Esophagus mucosa (tissue), 1 donor: Measurements from ENCODE around the gene HSPB1. TPM values are rescaled to one million over a fixed set of nuclear protein-coding genes. Genes with fewer than 3 reads are reported as not detected.
"Not testable (repeated sequence)": the region's sequence is repeated elsewhere in the genome, so short reads cannot be mapped to it uniquely, and the experiment has no call there.

Source experiments
- ATAC-seq: fragments of 200-7000 bp; cut with Tn5 transposase; one replicate; pipeline ENCODE4 v1.9.1; 2020
- total RNA-seq: library from RNA; stranded (reverse); gene quantifications from one replicate; pipeline ENCODE4 v1.2.4, GENCODE V29; 2023
- donor health status: DM: yes; HTN: yes; CAD: no.

HSPB1 gene
- total RNA-seq, 1 donor from 2014 or later: 4,957 TPM

DNA sequence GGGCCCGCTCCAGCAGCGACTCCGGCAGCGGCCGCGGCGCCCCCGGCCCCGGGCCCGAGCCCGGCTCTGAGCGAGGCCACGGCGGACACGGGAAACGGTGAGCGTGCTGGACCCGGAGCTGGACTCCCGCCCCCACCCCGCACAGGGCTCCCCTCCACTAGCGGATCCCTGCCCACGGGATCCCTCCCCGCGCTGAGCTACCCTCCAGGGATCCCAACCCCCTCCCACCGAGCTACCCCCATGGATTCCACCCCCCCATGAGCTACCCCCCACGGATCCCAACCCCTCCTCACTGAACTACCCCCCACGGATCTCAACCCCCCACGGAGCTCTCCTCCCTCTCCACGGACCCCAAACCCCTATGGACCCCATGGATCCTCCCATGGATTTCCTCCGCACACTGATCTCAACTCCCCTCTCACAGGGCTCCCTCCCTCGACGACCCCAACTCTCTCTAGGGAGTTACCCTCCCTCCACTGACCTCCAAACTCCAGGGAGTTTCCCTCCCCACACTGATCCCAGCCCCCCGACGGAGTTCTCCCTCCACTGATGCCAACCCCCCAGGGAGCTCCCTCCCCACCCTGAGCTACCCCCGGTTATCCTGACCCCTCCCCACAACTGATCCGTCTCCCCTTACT is 20.6 kb upstream of the HSPB1 start:
- ATAC-seq: peak; percentile 3

GRCh38 chr7:76282344-76283253 is 19.9 kb upstream of the HSPB1 start:
- peak; percentile 32 for ATAC-seq

DNA sequence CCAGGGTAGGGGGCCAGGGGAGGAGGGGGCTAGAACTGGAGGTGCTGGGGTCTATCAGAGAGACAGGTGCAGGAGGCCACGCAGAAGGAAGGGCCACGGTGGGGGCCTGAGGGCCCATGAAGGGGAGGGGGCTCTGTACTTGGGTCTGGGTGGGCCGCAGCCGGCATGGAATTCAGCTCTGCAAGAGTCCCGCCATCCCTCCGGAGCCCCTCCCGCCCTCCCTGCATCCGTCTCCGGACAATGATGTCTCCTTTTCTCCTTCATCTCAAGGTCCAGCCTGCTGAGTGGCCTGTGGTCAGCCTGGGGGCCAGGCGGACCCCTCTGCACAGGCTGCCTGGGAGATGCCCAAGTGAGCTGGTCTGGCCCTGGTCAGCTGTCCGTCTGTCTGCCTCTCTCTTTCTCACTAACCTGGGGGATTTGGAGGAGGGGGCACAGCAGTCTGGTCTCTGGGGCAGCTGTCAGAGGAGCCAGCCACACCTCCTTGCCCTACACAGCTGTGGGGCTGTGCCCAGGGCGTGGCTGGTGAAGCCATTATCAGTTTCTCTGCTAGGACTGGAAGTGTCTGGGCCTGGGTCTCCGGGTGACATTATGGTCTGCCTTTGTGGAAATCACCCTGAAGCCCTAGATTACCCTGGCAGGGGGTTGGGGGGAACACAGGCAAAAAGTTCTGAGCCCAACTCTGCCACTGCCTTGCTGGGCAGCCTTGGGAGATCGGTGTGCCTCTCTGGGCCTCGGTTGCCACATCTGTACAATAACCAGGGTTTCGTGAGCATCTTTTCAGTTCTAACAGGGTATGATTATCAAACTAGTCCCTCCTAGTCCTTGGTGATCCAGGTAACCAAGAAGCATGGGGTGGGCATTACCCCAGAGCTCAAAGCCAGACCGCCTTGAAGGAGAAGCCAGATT is 19.0 kb upstream of the HSPB1 start:
- ATAC-seq: no peak

- no peak for ATAC-seq
Observed at GRCh38 chr7:76285604-76286374, 16.7 kb upstream of the HSPB1 start.

GRCh38 chr7:76286842-76287403 is 15.6 kb upstream of the HSPB1 start:
- no peak for ATAC-seq

GRCh38 chr7:76290847-76291350 is 11.6 kb upstream of the HSPB1 start:
- ATAC-seq: peak; percentile 1

DNA sequence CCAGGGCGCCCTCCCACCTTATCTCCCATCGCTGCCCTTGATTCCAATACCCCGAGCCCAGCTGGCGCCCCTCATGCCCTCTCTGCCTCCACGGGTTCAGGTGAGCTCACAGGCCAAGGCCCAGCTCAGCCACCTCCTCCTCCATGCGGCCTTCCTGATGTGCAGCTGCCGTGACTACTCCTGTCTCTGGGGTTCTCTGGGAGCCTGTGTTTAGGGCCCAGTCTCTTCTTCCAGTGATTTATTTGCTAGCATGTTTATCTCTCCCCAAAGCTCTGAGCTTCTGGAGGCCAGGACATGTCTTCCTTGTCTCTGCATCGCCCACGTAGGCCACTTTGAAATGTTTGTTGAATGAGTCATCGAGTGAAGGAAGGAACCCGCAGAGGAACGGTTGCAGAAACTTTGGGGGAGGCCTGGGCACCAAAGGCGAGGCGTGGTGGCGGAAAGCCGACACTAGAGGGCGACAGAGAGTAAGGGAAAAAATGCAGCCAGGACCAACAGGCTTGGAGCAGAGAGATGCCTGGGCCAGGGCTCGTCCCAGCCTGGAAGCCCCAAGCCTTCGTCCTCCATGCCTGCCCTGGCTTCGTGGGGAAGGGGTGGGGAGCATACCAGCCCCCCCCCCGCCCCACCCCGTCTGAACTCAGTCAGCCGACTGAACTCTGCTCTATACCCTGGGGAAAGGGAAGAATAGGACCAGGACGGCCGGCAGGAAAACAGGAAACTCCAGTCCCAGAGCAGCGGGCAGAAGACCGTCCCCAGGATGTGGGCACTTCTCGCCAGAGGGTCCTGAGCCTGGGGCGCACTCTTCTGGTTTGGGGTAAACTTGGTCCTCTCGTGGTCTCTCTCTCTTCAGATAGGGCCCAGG is 10.9 kb upstream of the HSPB1 start:
- ATAC-seq: peak; percentile 74

DNA sequence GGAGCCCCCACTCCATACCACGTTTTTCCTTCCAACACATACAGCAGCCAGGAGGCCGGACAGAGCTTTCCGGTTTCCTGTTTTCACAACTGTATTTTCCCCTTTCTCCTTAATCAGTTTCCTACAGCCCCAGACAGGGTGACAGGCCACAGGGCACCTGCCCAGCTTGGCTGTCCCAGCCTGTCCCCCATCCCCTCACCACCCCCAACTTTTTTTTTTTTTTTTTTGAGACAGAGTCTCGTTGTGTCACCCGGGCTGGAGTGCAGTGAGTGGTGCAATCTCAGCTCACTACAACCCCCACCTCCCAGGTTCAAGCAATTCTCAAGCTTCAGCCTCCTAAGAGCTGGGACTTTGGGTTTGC is 10.3 kb upstream of the HSPB1 start:
- ATAC-seq: peak; percentile 0

DNA sequence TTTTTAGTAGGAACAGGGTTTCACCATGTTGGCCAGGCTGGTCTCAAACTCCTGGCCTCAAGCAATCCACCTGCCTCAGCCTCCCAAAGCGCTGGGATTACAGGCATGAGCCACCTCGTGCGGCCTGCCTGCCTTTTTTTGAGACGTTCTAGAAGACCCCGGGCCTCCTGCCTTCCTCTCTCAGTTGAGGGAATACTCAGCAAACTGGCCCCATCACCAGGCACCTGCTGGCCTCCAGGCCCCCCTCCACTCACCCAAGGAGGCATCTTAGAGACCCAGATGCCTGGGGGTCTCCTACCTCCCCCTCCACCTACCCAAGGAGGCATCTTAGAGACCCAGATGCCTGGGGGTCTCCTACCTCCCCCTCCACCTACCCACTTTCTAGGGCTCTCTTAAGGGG is 9.6 kb upstream of the HSPB1 start:
- ATAC-seq: not testable (repeated sequence)

DNA sequence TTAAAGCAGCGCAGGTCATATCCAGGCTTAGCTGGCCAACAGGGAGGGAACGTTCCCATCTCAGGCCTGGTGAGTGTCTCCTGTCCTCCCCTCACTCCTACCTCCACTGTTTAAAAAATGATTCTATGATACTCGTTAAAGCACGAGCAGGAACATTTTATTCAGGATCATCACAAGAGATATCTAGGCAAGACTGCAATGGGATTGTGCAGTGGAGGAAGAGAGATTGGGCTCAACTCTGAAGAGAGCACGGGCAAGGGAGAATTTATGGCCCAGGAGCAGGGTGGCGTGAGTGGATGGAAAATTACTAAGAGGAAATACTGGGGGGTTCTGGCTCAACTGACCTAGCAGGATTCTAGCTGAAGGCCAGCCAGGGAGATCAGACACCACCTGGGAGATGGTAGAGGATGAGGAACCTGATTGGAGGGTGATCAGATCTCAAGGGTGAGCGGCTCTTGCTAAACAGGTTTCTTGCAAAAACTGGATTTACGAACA is 9.0 kb upstream of the HSPB1 start:
- peak; percentile 35 for ATAC-seq

GRCh38 chr7:76294344-76295024 is 8.0 kb upstream of the HSPB1 start:
- peak; percentile 68 for ATAC-seq

GRCh38 chr7:76296743-76297740 is 5.4 kb upstream of the HSPB1 start:
- peak; percentile 80 for ATAC-seq

DNA sequence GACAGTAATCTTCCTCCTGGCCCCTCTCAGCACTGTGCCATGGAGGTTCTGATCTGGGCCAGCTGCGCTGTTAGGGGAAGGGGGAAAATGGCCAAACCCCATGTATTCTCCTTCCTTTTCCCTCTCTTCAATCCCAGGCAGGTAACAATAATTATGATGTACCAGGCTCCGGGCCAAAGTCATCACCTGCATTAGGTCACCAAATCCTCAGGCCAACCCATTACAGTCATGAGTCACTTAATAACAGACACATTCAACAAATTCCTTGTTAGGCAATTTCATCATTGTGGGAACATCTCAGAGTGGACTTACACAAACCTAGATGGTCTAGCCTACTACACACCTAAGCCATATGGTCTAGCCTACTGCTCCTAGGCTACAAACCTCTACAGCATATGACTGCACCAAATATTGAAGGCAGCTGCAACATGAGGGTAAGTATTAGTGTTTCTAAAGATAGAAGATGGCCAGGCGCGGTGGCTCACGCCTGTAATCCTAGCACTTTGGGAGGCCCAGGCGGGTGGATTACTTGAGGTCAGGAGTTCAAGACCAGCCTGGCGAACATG is 2.2 kb upstream of the HSPB1 start:
- ATAC-seq: peak; percentile 8

- ATAC-seq: no peak
Observed at GRCh38 chr7:76301000-76301399, 1.5 kb upstream of the HSPB1 start.

DNA sequence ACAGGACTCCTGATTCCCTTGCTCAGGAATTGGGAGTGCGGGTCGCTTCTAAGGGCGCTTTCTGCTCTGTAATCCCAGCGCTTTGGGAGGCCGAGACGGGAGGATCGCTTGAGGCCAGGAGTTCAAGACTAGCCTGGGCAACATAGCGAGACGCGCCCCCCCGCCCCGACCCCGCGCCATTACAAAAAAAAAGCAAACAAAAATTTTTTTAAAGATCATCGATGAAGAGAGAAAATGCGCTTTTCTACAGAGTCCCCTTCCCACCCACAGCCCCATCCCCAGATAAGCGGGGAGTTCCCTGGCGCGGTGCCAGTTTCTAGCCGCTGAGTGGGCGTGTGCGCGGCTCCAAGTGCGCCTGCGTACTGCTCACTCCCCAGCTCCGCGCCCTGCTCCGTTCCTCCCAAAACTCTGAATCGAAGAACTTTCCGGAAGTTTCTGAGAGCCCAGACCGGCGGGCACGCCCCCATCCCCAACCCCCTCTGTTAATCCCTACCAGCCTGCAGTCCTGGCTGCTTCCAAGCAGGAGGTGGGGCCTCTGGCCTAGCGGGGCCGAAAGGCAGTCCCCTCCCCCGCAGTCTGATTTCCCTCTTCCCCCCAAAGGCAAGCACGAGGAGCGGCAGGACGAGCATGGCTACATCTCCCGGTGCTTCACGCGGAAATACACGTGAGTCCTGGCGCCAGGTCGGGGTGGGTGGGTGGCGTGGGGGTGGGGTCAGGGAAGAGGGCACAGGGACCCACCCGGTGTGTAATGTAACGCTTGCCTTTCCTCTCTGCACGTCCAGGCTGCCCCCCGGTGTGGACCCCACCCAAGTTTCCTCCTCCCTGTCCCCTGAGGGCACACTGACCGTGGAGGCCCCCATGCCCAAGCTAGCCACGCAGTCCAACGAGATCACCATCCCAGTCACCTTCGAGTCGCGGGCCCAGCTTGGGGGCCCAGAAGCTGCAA is 1.0 kb downstream of the HSPB1 start:
- ATAC-seq: peak; percentile 27

DNA sequence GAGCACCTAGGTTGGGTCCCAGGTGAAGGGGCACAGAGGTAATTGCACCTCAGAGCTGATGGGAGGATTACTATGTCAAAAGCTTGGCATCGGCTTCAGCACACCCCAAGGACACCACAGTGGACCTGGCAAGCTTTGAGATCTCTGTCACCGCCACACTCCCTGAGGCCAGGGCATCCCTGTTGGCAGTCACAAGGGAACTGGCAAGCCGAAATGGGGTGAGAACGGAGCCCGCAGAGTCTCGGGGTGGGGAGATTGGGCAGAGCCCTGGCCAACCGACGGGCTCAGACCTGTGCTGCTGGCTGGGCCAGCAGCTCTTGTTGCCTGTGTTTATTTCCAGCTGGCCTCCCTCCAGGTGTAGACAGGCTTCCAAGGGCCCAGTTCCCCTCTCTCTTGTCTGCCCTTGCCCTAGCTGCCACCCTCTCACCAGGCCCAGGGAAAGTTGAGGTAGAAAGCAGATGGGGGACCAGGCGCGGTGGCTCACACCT is 2.5 kb downstream of the HSPB1 start:
- peak; percentile 44 for ATAC-seq

DNA sequence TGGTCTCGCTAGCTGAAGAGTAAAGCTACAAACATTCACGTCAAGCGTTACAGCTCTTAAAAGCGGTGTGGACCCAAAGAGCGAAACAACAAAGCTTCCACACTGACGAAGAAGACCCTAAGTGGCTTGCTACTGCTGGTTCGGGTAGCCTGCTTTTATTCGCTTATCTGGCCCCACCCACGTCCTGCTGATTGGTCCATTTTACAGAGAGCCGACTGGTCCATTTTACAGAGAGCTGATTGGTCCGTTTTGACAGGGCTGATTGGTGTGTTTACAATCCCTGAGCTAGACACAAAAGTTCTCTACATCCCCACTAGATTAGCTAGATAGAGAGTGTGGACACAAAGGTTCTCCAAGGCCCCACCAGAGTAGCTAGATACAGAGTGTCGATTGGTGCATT is 6.4 kb downstream of the HSPB1 start:
- not testable (repeated sequence) for ATAC-seq
